Testis (tissue), 3 donors: Measurements from ENCODE around the gene HSF4. TPM values are rescaled to one million over a fixed set of nuclear protein-coding genes. Genes with fewer than 3 reads are reported as not detected.

Experiments
- DNase-seq: peaks from one replicate; pipeline ENCODE4 v3.0.0-alpha.2; 2019
- H3K27ac ChIP-seq, 2 donors: fragments of 200-600 bp; sonication (generic); one replicate each; pipeline ENCODE4 v1.5.1; 2019
- H3K27me3 ChIP-seq: fragments of 200-600 bp; sonication (generic); one replicate; pipeline ENCODE4 v1.5.1; 2019
- H3K36me3 ChIP-seq: fragments of 200-600 bp; sonication (generic); one replicate; pipeline ENCODE4 v1.5.1; 2017; ENCODE audit warnings: low read depth; ENCODE audit errors: missing control alignments
- H3K4me1 ChIP-seq: fragments of 200-600 bp; sonication (generic); one replicate; pipeline ENCODE4 v1.5.1; 2019
- H3K4me3 ChIP-seq, 2 donors: fragments of 200-600 bp; sonication (generic); one replicate each; pipeline ENCODE4 v1.5.1; 2017 to 2019
- H3K9me3 ChIP-seq: fragments of 200-600 bp; sonication (generic); one replicate; pipeline ENCODE4 v1.5.1; 2017
- CTCF ChIP-seq, 3 experiments: fragments of 450-650 bp in 2 of 3; fragments of 200-600 bp in 1 of 3; sonication (generic) in 1 of 3; IDR thresholded peaks; one replicate each; pipeline ENCODE4 v1.5.1; 2016 to 2019; ENCODE audit warnings: antibody characterized with exemption in 3 of 3, mild to moderate bottlenecking in 2 of 3, moderate library complexity in 1 of 3
- POLR2A ChIP-seq: fragments of 450-650 bp; IDR thresholded peaks from one replicate; pipeline ENCODE4 v1.6.1; 2017; ENCODE audit warnings: antibody characterized with exemption, mild to moderate bottlenecking, moderate library complexity
- WGBS, 2 donors: methylation state at CpG; one replicate each; pipeline ENCODE4 v1.1.5; 2018; 5-methylcytosine and 5-hydroxymethylcytosine counted together
- intact Hi-C: fragments of 100-400 bp; cut with DNase I; formaldehyde crosslinking; loops from one replicate; pipeline ENCODE4 v1.15.1; 2023; ENCODE audit warnings: low total_unique reads
- polyA plus RNA-seq: library from polyadenylated mRNA; stranded (reverse); fragments of 350-450 nt; fragmentation: Illumina TruSeq; extraction: RNeasy Lipid Tissue Mini Kit (QIAGEN cat#74804); gene quantifications from one replicate; pipeline ENCODE4 v1.2.3, GENCODE V29; 2014; ENCODE audit warnings: low read depth, low replicate concordance; ENCODE audit not compliant: insufficient read depth
- total RNA-seq, 2 donors: library from RNA; depleted of rRNA; stranded (reverse); fragments of >200 nt; gene quantifications; one replicate each; pipeline ENCODE4 v1.2.3, GENCODE V29; 2016

Gene HSF4
- total and polyA plus RNA-seq, 3 donors from 2014 or later = 20.2 to 78.3 (median 63.4) TPM

GRCh38 chr16:67206129-67206837, 41.7 kb downstream of the HSF4 start:
- no peaks in the 10 kb centered on the region for H3K9me3 ChIP-seq
- TF ChIP-seq CTCF (IDR thresholded peaks at IDR 0.05) = no peak
- TF ChIP-seq POLR2A = no peak
- H3K27ac ChIP-seq = no peak overlapping the region
- intact Hi-C loops = no loop called here
- H3K36me3 ChIP-seq = no peaks in the 10 kb centered on the region
- H3K27me3 ChIP-seq = no peaks in the 10 kb centered on the region
- H3K4me1 ChIP-seq = peaks cover 14% of the 10 kb centered on the region
- 95% methylated on average over 8 of the region's 8 CpGs for WGBS, 2 donors
- H3K4me3 ChIP-seq = no peak overlapping the region
- DNase-seq = no peak

GRCh38 chr16:67206838-67207248, 42.3 kb downstream of the HSF4 start:
- 71 to 82% methylated on average over 1 to 3 of the region's 3 CpGs for WGBS, 2 donors
- no peak for TF ChIP-seq CTCF (IDR thresholded peaks at IDR 0.05)
- no peak for TF ChIP-seq POLR2A
- no peak for DNase-seq
- H3K27me3 ChIP-seq = no peaks in the 10 kb centered on the region
- H3K4me3 ChIP-seq = no peak overlapping the region
- H3K27ac ChIP-seq = no peak overlapping the region
- no peaks in the 10 kb centered on the region for H3K36me3 ChIP-seq
- intact Hi-C loops = no loop called here
- peaks cover 14% of the 10 kb centered on the region for H3K4me1 ChIP-seq
- H3K9me3 ChIP-seq = no peaks in the 10 kb centered on the region

- Histone ChIP-seq H3K4me1 (peaks cover 14% of the 10 kb centered on the region), H3K9me3 (no peaks in the 10 kb centered on the region), H3K4me3 (no peak overlapping the region), H3K27ac (no peak overlapping the region), H3K36me3 (no peaks in the 10 kb centered on the region), H3K27me3 (no peaks in the 10 kb centered on the region)
- 51 to 65% methylated on average over 6 to 21 of the region's 21 CpGs for WGBS, 2 donors
- DNase-seq = no peak
- intact Hi-C loops = no loop called here
- TF ChIP-seq CTCF (IDR thresholded peaks at IDR 0.05) (no peak), POLR2A (no peak)
These were observed 42.9 kb downstream of the HSF4 start for GRCh38 chr16:67207249-67208091.

GRCh38 chr16:67208154-67208896, 43.8 kb downstream of the HSF4 start:
- H3K36me3 ChIP-seq = no peaks in the 10 kb centered on the region
- TF ChIP-seq CTCF (IDR thresholded peaks at IDR 0.05) (no peak), POLR2A (no peak)
- DNase-seq = no peak
- 75% methylated on average over 1 to 11 of the region's 11 CpGs for WGBS, 2 donors
- intact Hi-C loops = no loop called here
- H3K27ac ChIP-seq = no peak overlapping the region
- peaks cover 14% of the 10 kb centered on the region for H3K4me1 ChIP-seq
- H3K4me3 ChIP-seq = no peak overlapping the region
- no peaks in the 10 kb centered on the region for H3K27me3 ChIP-seq
- no peaks in the 10 kb centered on the region for H3K9me3 ChIP-seq
